HG03108 (cell line): ENCODE results near the gene COL11A2.
"Not testable (repeated sequence)": the region's sequence is repeated elsewhere in the genome, so short reads cannot be mapped to it uniquely, and the experiment has no call there.

Source experiments
- ATAC-seq: cut with Tn5 transposase; IDR thresholded peaks from one replicate; pipeline ENCODE4 v1.9.1; 2021; ENCODE audit warnings: moderate library complexity; ENCODE audit not compliant: unreplicated experiment

COL11A2 gene

GRCh38 chr6:33160096-33160495 is 32.2 kb downstream of the COL11A2 start:
- ATAC-seq: no peak

DNA sequence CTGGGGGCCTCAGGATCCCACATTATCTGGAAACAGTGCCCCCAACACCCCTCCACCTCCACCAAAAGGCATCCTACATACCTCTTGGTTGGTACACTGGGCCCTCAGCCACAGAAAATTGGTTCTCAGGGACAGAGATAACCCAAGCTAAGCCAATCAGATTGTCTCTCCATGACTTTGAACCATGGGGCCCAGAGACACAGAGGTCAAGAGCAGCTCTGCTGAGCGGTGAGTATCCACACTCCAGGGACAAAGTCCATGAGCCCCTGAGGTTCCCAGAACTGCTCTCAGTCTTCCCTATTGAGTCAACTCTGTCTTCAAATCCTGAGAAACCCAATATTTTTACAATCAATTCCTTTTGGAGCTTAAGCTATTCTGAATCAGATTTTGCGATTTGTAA is 35.3 kb downstream of the COL11A2 start:
- no peak for ATAC-seq

DNA sequence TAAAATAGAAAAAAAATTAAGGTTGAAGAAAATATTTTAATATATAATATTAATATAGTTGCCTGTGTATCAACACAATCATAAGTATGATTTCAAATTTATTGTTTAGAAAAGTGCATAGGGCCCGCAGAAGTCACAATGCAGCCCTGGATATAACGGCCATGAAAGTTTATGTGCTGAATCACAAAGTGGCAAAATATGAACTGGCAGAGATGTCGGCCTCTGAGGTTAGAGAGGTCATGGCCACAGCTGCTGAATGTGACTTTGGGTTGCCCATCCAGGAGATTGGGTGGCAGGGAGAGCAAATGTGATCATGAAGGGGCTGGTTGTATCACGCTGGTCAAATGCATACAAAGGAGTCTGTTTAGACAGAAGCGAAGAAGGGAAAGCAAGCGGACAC is 35.7 kb downstream of the COL11A2 start:
- no peak for ATAC-seq

GRCh38 chr6:33154349-33154748 is 37.9 kb downstream of the COL11A2 start:
- no peak for ATAC-seq

DNA sequence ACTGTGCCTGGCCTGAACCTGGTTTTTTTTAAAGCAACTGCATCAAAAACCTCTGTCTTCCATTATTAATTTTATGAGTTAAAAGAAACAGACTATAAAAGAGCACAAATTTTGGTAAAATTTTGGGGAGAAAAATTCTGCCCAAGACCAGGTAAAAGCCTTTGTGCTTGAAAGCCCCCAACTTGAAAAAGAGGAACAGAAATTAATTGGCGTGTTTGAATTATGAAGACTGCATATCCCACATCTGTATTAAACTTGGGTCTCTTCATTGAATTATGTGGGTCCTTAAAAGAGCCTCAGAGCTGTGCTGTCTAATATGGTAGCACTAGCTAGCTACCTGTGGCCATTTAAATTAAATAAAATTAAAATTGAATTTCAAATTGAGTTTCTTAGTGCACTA is 41.2 kb downstream of the COL11A2 start:
- ATAC-seq: no peak

DNA sequence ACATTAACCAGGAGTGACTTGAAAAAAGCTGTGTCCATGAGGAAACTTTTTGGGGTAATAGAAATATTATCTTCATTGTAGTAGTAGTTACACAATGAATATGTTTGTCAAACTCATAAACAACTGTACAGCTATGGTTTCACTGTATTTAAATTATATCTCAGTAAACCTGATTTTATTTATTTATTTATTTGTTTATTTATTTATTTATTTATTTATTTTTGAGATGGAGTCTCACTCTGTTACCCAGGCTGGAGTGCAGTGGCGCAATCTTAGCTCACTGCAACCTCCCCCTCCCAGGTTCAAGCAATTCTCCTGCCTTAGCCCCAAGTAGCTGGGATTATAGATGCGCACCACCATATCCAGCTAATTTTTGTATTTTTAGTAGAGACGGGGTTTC is 41.7 kb downstream of the COL11A2 start:
- ATAC-seq: not testable (repeated sequence)

DNA sequence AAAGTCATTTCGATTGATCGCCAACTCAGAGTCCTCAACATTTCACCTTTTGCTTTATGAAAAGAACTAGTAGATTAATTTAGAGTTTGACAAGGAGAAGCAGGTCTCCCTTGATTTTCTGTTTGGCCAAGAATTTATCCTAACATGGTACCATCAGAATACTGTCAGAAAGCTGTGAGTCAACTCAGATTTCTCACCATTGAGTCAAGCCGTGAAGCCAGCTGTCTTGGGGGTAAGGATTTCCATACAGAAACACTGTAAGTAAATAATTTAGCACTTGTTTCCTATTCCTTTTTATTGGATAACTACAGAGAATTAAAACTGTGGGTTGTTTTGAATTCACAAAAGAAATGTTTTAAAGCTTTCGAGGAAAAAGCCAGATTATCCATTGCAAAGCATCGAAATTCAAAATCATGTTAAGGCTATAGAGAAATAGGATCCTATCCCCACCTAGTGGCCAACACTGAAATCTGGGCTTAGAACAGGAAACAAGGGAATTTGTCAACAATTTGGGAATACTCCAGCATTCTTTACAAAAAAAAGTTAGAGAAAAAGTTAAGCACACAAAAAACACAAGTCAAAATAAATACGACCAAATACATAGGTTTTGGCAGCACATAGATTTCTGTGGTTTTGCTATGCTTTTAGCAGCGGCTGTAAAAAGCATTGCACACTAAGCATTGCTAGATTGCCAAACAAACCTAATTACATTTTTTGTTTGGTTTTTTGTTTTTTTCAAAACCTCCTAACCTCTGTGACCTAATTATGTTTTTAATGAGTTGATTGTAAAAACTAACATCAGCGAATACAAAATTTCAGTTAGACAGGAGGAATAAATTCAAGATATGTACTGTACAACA is 44.2 kb downstream of the COL11A2 start:
- no peak for ATAC-seq

DNA sequence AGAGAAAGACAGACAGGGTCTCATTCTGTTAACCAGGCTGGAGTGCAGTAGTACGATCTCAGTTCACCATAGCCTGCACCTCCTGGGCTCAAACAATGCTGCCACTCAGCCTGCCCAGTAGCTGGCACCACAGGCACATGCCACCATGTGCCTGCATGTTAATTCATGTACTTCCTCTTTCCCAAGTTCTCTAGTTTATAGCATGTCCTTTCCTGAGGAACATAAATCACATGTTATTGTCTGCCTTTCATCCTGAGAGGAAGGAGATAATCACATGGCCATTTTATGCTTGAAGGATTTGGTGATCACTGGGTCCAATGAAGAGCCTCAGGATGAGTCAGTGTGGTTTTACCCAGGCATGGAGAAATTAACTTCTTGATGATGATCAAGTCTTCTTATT is 47.9 kb downstream of the COL11A2 start:
- no peak for ATAC-seq

GRCh38 chr6:33143113-33143770 is 49.0 kb downstream of the COL11A2 start:
- no peak for ATAC-seq

DNA sequence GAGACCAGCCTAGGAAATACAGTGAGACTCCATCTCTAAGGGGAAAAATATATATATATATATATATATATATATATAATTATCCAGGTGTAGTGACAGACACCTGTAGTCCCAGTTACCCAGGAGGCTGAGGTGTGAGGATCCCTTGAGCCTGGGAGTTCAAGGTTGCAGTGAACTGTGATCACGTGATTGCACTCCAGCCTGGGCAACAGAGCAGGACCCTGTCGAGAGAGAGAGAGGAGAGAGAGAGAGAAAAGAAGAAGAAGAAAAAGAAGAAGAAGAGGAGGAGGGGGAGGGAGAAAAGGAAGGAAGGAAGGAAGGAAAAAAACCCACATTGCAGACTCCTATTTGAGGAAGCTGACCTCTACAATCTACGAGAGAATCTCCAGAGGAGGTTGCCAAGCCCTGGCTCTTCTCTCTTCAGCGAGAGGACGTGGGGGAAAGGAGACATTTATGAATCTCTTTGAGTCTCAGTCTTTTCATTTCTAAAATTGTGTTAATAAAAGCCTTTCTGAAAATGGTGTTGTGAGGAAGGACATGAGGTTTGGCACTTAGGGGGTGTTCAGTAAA is 49.7 kb downstream of the COL11A2 start:
- no peak for ATAC-seq

DNA sequence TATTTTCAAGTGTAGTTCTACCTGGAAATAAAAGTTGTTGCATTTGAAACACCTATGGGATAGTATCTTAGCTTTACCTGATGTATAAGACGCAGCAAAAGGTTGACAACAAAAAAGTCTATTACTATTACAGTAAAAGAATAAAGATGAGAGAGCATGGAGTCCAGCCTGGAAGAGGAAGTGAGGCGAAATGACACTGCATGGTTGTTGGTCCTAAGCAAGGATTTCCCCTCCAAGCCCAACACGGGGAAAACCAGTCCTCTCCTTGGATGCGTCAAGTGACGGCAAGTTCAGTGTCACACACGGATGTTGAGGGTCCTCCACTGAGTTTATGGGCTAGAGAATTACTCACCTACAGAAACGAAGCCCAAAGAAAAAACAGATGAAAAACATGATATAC is 51.7 kb downstream of the COL11A2 start:
- no peak for ATAC-seq

GRCh38 chr6:33139596-33140206 is 52.6 kb downstream of the COL11A2 start:
- ATAC-seq: no peak

DNA sequence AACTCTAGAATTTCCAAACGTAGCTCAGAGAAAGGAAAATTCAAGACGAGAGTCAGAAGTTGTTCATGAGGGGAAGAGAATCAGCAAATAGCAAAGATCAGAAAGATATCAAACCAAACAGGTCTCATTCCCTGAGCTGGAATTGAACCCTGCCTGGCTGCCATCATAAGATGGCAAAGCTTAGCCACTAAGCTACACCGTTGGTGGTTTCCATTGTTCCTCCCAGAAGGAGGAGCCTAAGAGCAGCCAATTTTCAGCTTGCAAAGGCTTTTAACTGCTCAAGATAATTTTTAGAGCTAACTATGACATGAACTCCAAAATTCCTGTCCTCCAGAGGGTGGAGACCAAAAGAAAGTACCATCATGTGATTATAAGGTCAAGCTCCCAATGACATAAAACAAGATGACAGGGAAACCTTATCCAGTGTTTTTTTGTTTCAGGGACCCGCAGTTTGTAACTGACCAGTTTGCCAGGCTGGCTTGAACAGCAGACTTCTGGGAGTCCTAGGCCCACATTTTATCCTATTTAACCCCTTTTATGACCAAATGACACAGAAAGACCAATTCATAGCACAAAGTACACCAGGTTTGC is 55.9 kb downstream of the COL11A2 start:
- ATAC-seq: no peak

DNA sequence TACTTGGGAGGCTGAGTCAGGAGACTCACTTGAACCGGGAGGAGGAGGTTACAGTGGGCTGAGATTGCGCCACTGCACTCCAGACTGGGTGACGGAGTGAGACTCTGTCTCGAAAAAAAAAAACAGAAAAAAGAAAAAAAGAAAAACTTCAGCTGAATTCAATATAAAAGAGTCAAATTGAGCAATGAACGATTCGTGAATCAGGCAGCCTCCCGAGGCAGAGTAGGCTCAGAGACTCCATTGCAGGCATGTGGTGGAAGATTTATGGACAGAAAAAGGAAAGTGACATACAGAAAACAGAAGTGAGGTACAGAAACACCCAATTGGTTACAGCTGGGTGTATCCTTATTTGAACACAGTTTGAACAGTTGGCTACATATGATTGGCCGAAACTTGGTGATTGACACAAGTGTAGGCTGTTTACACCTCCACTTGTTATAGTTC is 60.2 kb downstream of the COL11A2 start:
- no peak for ATAC-seq

GRCh38 chr6:33128318-33128717 is 63.9 kb downstream of the COL11A2 start:
- no peak for ATAC-seq

DNA sequence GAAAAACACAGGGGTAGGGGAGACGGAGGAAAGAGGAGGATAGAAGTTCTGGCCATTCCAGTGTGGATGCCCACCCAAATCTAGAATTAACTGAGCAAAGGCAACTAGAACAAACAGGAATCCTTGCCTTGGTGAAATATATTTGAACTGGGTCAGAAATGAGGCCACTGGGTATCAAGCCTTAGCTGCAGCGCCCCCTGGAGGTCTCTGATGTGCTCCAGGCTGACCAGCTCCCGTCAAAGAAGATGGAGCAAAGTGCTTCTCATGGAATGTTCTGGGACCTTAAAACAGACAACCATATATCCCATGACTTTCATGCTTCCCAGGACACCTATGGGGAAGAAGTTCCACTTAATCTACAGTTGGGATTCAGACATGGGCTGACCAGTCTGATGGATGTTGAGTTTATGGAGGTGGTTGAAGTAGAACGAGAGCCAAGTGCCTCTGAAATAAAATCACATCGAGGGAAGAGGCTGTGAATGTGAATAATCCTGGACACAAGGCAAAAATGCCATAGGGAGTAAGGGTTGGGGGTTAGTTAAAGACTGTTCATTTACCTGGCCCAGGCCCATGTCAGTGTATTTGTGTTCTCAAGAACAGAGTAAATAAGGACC is 66.1 kb downstream of the COL11A2 start:
- ATAC-seq: no peak

DNA sequence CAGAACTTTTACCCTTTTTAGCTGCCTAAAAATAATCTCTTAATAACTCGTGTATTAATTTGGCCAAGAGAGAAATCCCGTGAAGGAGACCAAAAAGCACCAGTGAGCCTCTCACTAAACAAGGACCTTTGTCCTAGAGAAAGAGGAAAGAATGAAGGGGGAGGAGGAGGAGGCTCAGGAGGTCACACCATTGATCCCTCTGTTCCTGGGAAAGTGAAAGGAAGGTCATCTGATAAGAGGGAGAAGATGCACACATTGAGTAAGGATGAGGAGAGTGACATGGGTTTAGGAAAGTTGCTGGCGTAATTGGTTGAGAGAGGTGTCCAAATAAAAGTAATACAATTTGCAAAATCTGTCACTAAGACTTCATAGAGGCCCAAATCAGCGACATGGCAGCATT is 67.3 kb downstream of the COL11A2 start:
- no peak for ATAC-seq

- no peak for ATAC-seq
These were observed 67.8 kb downstream of the COL11A2 start for GRCh38 chr6:33124525-33124901.

- no peak for ATAC-seq
These were observed 68.3 kb downstream of the COL11A2 start for GRCh38 chr6:33123732-33124524.

DNA sequence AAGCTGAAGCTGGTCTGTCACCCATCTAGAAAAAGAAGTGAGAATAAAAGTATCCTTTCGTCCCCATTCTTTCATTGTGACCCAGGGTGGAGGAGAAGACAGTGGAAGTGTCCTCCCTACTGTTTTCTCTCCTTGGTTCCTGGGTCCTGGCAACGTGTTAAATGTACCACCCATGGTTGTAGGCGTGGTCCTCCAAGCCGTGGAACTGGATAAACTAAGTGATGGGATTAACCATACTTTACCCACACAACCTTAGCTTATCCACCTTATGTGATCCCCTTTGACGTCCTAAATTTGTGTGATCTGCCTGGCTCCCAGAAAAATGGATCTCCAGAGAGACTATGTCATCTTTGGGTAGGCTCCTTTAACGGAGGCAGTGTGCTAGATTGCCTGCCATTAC is 69.1 kb downstream of the COL11A2 start:
- ATAC-seq: no peak
